Osteocyte (in vitro differentiated cells): ENCODE data around the gene HOTAIR. TPM values are rescaled to one million over a fixed set of nuclear protein-coding genes. Genes with fewer than 3 reads are reported as not detected.

Source experiments
- DNase-seq: peaks from one replicate; pipeline ENCODE4 v3.0.0; 2021; ENCODE audit warnings: mixed read lengths; ENCODE audit not compliant: unreplicated experiment; ENCODE audit errors: extremely low spot score
- H3K27ac Mint-ChIP-seq: one replicate; pipeline ENCODE4 v1.8.0; 2021; ENCODE audit warnings: mild to moderate bottlenecking, mixed read lengths; ENCODE audit not compliant: unreplicated experiment
- H3K27me3 Mint-ChIP-seq: one replicate; pipeline ENCODE4 v1.8.0; 2021; ENCODE audit warnings: mixed read lengths; ENCODE audit not compliant: unreplicated experiment
- H3K36me3 Mint-ChIP-seq: one replicate; pipeline ENCODE4 v1.8.0; 2021; ENCODE audit warnings: mixed read lengths; ENCODE audit not compliant: unreplicated experiment
- H3K4me1 Mint-ChIP-seq: one replicate; pipeline ENCODE4 v1.8.0; 2021; ENCODE audit warnings: mixed read lengths; ENCODE audit not compliant: unreplicated experiment
- H3K4me3 Mint-ChIP-seq: one replicate; pipeline ENCODE4 v1.8.0; 2021; ENCODE audit warnings: mild to moderate bottlenecking, moderate library complexity, mixed read lengths; ENCODE audit not compliant: unreplicated experiment
- H3K9me3 Mint-ChIP-seq: one replicate; pipeline ENCODE4 v1.8.0; 2021; ENCODE audit warnings: mixed read lengths; ENCODE audit not compliant: unreplicated experiment
- long read RNA-seq: library from polyadenylated mRNA; unstranded; transcript quantifications from one replicate; pipeline ENCODE4 v2.0.0, GENCODE V29; 2021
- total RNA-seq: library from RNA; stranded (reverse); gene quantifications from 2 replicates; pipeline ENCODE4 v1.2.1, GENCODE V29; 2021
- TF ChIP-seq, protein P1 (sequence below): fragments of 200-600 bp; sonication (generic); IDR thresholded peaks from 2 replicates; pipeline ENCODE4 v1.5.0; 2021; ENCODE audit warnings: antibody characterized with exemption, mild to moderate bottlenecking, moderate library complexity

Gene HOTAIR
- not detected in 2 replicates for total RNA-seq
- long read RNA-seq: 0 reads

DNA sequence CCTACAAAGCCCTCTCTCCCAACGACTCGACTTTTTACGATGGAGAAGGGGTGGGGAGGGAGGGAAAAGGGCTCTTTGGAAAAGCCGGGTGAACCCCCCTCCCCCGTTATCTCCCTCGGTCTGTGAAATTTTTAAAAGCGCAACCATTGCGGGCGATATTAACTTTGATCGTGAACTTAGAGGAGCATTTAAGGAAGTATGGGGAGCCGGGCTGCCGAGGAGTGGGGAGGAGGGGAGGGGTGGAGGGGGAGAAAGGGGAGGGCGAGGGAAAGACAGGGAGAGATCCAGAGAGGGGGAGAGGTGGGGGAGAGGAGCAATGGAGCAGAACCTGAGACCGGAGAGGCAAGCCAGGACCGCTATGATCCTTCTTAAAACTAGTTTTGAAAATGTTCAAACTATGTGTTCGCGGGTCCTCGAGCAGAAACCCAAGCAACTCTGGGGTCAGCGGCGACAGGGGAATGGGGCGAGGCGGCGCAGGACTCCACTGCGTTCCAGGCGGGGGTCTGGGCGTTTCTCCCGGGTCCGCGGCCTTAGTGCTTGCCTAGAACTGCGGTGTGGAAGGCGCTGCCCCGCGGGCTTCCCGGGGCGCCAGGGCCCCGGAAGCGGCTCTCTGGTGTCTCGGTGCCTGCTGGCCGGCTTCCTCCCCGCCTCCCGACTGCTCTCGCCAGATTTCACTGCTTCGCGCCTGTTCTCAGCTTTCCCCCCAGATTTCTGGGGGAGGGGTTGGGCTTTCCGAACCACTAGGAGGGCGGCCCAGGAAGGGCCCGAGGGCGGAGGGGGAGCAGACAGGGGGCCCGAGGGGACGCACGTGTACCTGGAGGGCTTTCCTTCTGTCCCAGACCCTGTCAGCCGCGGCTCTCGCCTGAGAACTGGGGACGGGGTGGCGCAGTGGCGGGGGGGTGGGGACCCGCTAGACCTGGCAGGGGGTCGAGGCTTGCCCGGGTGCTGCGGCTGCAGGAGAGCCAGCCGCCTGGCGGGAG is at the start of gene HOTAIR:
Gene HOTAIR (minus strand): TSS at position 871 of the 980 bp plus-strand sequence.
- H3K4me3 Mint-ChIP-seq: peak within 1 kb of the TSS; percentile 52
- no peak within 1 kb of the TSS for H3K27ac Mint-ChIP-seq
- H3K9me3 Mint-ChIP-seq: no peaks in the 10 kb centered on the region
- TF ChIP-seq, protein P1, sequence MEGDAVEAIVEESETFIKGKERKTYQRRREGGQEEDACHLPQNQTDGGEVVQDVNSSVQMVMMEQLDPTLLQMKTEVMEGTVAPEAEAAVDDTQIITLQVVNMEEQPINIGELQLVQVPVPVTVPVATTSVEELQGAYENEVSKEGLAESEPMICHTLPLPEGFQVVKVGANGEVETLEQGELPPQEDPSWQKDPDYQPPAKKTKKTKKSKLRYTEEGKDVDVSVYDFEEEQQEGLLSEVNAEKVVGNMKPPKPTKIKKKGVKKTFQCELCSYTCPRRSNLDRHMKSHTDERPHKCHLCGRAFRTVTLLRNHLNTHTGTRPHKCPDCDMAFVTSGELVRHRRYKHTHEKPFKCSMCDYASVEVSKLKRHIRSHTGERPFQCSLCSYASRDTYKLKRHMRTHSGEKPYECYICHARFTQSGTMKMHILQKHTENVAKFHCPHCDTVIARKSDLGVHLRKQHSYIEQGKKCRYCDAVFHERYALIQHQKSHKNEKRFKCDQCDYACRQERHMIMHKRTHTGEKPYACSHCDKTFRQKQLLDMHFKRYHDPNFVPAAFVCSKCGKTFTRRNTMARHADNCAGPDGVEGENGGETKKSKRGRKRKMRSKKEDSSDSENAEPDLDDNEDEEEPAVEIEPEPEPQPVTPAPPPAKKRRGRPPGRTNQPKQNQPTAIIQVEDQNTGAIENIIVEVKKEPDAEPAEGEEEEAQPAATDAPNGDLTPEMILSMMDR: no peak
- peaks cover 90% of the 10 kb centered on the region for H3K27me3 Mint-ChIP-seq
- H3K36me3 Mint-ChIP-seq: no peaks in the 10 kb centered on the region
- peaks cover 15% of the 10 kb centered on the region for H3K4me1 Mint-ChIP-seq
- DNase-seq: no peak

DNA sequence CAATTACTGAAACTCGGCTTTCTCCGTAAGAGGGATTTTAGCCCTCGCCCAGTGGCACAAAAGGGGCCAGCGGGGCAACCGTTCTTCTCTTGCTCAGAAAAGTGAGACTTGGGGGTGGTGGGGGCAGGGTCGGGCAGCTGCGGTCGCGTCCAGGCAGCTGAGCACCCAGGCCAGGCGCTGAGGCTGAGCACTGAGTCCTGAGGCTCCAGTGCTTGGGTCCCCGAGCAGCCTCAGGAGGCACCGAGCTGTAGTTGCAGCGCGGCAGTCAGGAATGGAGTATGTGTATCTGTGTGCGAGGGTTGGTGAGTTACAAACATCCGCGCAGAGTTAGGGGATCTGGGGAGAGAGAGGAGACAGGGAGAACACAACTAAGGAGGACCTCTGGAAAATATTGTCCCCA is 49.4 kb upstream of the HOTAIR start:
- H3K27ac Mint-ChIP-seq: no peak overlapping the region

DNA sequence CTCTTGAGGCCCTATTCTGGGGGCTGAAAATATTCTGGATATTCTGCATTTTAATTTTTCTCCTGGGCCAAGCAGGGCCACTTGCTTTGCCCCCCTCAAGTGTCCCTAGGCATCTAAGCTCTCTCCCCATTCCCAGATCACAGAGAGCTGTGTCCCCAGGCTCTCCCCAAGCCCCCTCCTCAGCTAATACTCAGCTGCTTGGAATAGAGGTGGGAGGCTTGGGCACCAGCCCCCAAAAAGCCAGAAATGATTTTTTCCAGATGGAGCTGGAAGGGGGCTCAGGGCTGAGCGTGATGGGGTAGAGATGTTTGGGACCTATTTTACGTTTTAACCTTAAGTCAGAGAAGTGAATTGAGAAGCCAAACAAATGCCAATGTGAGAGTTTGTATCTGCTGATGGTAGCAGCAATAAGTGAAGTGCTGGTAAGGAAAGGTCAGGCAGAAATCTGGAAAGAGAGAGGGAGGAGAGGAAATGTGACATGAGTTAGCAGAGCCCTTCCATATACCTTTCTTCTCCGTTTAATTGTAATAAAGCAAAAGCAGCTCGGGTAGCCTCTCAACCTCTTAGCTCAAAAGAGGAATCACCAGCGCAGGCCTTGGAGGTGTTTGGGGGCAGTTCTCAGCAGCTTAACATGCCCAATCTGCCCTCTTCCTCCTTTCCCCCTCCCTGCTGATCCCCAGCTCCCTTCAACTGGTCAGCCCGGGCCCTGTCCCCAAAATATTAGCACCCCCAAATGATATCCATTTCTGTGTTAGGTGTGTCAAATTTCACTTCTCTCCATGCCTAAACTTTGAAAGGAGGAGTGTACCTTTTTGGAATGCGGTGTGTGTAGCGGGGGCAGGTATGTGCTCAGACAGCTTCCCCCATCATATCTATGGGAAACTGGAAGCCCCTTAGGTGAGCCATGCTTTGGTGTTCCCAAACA is 48.5 kb upstream of the HOTAIR start:
- Mint-ChIP-seq H3K4me1 (peaks cover 12% of the 10 kb centered on the region), H3K4me3 (no peak overlapping the region), H3K9me3 (no peaks in the 10 kb centered on the region), H3K27me3 (peaks cover 89% of the 10 kb centered on the region), H3K36me3 (no peaks in the 10 kb centered on the region), H3K27ac (no peak overlapping the region)
- no peak for DNase-seq
- TF ChIP-seq, protein P1: no peak

More for the DNA sequence above, 49.4 kb upstream of the HOTAIR start:
- H3K27me3 Mint-ChIP-seq: peaks cover 91% of the 10 kb centered on the region
- no peak for DNase-seq
- no peaks in the 10 kb centered on the region for H3K36me3 Mint-ChIP-seq
- H3K4me3 Mint-ChIP-seq: no peak overlapping the region
- TF ChIP-seq, protein P1: no peak
- no peaks in the 10 kb centered on the region for H3K9me3 Mint-ChIP-seq
- H3K4me1 Mint-ChIP-seq: peaks cover 9% of the 10 kb centered on the region

DNA sequence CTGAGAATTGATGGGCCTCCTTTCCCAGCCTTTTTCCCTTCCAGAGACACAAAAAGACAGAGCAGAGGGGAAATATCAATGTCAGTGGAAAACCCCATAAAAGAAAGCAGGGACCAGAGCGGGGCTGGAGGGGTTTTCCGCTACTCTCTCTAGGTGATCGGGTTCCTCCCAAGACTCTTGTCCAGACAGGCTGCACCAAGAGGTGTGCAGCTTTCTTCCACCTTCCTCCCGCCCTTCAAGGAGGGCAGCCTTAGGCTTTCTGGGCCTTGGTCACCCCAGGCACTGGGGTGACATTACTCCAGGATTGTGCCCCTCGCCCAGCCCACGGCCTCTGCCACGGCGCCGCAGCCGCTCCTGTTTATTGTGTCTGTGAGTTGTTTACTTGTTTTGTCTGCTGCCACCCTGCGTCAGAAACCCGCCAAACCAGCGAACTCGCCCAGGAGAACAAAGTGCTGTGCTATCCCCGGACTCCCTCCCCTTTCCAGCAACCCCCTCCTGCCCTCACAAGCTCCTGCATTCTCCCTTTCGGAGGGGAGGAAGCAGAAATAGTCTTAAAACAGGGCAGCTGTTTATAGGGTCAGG is 46.8 kb upstream of the HOTAIR start:
- H3K27ac Mint-ChIP-seq: no peak overlapping the region
- H3K4me1 Mint-ChIP-seq: peaks cover 16% of the 10 kb centered on the region
- TF ChIP-seq, protein P1: no peak
- no peak for DNase-seq
- no peak overlapping the region for H3K4me3 Mint-ChIP-seq
- H3K27me3 Mint-ChIP-seq: peaks cover 81% of the 10 kb centered on the region
- H3K36me3 Mint-ChIP-seq: no peaks in the 10 kb centered on the region
- H3K9me3 Mint-ChIP-seq: no peaks in the 10 kb centered on the region
